ENCODE results near the gene HACD2. TPM values are rescaled to one million over a fixed set of nuclear protein-coding genes. Genes with fewer than 3 reads are reported as not detected.

HACD2 gene, protein sequence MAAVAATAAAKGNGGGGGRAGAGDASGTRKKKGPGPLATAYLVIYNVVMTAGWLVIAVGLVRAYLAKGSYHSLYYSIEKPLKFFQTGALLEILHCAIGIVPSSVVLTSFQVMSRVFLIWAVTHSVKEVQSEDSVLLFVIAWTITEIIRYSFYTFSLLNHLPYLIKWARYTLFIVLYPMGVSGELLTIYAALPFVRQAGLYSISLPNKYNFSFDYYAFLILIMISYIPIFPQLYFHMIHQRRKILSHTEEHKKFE
- total RNA-seq = 10 to 100 TPM; 30.7 to 31.0 TPM

- Mint-ChIP-seq H3K27ac (peak within 1 kb of the TSS; percentile 82), H3K36me3 (peaks cover 41% of the 10 kb centered on the region), H3K9me3 (peaks cover 6% of the 10 kb centered on the region), H3K4me1 (peaks cover 23% of the 10 kb centered on the region), H3K27me3 (no peaks in the 10 kb centered on the region), H3K4me3 (no peak within 1 kb of the TSS)
- DNase-seq = peak; percentile 96
Observed at GRCh38 chr3:123584988-123585937, at the start of gene HACD2. HACD2 (minus strand) TSS chr3:123585053; CDS start chr3:123585027, 26 bp downstream.

DNA sequence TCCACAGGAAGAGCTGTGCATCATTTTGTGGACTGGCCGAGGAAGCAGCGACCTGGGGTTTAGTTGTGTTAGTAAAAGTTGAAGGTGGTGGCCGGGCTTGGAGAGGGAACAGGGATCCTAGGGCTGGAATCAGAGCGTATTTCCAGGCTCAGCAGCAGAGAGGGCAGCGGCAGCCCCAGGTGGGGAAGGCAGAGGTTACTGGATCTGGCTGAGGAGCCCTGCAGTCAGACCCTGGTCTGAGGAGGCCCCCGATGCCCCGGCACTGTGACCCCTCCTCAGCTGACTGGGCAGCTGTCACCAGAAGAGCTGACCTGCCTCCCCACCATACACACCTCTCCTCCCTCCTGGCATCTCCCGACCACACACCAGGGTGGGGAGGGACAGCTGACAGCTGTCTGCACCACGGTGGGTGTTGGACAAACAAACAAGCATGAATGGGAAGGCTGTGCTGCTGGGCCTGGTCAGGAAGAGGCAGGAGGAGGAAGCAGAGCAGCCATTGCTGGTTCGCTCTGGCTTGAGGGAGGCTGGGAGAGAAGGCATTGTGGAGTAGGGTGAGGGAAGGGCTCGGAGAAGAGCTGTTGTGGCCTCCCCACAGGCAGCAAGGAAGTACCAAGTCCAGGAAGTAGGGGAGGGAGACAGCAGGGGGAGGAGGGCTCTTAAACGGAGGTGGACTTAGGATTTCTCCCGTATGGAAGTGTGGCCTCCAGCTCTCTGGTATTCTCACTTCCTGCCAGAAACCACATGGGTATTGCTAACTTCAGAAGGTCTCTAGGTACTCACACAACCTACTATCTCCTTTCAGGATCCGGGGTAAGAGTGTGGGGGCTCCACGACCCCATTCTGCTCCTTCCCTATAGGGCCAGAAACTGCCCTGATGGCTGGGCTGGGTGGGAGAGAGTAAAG, 49.5 kb upstream of the HACD2 start:
- no peak overlapping the region for H3K27ac Mint-ChIP-seq
- no peak for DNase-seq
- H3K4me3 Mint-ChIP-seq = no peak overlapping the region
- no peaks in the 10 kb centered on the region for H3K4me1 Mint-ChIP-seq
- H3K9me3 Mint-ChIP-seq = no peaks in the 10 kb centered on the region
- H3K27me3 Mint-ChIP-seq = no peaks in the 10 kb centered on the region
- H3K36me3 Mint-ChIP-seq = peaks cover 7% of the 10 kb centered on the region

GRCh38 chr3:123633530-123633929, 48.7 kb upstream of the HACD2 start:
- Mint-ChIP-seq H3K36me3 (peaks cover 7% of the 10 kb centered on the region), H3K27me3 (no peaks in the 10 kb centered on the region), H3K27ac (no peak overlapping the region), H3K4me1 (no peaks in the 10 kb centered on the region), H3K4me3 (no peak overlapping the region), H3K9me3 (no peaks in the 10 kb centered on the region)
- no peak for DNase-seq

DNA sequence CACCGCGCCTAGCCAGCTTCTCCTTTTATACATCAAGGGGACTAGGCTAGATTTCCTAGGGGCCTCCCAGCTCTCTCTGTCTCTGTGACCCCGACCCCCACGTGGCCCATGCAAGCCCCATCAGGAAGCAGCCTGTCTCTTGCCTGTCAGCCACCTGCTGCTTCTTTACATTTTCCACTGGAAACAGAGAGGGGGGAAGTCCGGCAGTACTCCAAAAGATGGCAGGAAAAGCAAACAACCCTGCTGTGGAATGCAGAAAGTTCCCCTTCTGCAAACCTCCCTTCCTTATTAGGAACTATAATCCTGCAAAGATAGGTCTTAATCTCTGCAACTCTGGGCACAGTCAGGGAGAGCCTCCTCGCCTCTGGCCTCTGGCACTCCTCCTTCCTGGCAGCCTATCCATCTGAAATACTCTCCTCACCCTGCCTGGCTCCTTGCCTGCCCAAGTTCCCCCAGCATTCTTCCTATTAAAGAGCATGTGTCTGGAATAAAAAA, 47.4 kb upstream of the HACD2 start:
- peaks cover 7% of the 10 kb centered on the region for H3K36me3 Mint-ChIP-seq
- H3K9me3 Mint-ChIP-seq = no peaks in the 10 kb centered on the region
- H3K27me3 Mint-ChIP-seq = no peaks in the 10 kb centered on the region
- no peak overlapping the region for H3K4me3 Mint-ChIP-seq
- no peak overlapping the region for H3K27ac Mint-ChIP-seq
- DNase-seq = no peak
- no peaks in the 10 kb centered on the region for H3K4me1 Mint-ChIP-seq

- Mint-ChIP-seq H3K27ac (no peak overlapping the region), H3K4me3 (no peak overlapping the region), H3K9me3 (no peaks in the 10 kb centered on the region), H3K27me3 (no peaks in the 10 kb centered on the region), H3K36me3 (peaks cover 7% of the 10 kb centered on the region), H3K4me1 (no peaks in the 10 kb centered on the region)
- DNase-seq = no peak
Observed at GRCh38 chr3:123629747-123630047, 44.8 kb upstream of the HACD2 start.

- Mint-ChIP-seq H3K4me3 (no peak overlapping the region), H3K4me1 (no peaks in the 10 kb centered on the region), H3K27ac (no peak overlapping the region), H3K9me3 (no peaks in the 10 kb centered on the region), H3K27me3 (no peaks in the 10 kb centered on the region), H3K36me3 (peaks cover 7% of the 10 kb centered on the region)
- DNase-seq = no peak
Observed at GRCh38 chr3:123628996-123629746, 44.3 kb upstream of the HACD2 start.

DNA sequence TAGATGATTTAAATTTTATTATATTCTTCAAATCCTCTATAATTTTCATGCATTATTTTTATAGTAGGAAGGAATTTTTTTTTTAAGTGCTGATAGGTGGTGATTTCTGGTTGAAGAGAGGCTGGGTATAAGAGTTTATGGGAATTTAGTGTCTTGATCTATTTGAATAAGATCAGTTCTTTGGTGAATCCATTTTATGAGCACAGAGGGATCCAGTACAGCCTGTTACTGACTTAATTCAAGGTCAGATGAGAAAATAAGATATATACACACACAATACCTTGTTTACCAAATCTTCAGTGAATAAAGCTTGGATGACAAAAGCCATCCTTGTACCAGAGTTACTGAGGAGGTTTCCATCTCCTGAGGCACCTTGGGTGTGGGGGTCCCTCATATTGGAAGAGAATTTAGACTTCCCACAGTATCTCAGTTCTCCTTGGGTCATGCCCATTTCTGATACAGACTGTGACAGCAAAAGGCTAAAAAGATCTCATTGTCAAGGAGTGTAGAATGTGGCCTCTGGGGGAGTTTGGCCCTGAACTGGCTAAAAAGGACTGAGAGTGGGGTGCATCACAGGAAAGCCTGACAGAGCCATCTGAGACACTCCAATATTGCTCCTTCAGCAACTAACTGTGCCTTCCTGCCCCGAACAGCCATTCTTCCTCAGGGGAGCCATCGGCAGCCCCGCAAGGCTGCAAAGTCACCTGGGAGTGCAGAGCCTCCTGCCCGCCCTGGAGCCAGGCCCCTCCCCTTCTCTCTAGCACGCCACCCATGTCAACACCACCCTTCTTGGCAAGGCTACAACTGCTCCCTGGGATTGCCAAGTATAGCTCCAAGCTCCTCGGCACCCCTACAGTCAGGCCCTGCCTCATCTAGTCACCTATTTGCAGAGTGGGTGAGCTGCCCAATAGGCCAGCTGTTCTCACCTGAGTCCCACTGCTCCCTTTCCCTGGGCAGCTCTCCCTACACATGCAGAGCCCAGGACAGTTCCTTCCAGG, 43.1 kb upstream of the HACD2 start:
- H3K9me3 Mint-ChIP-seq = no peaks in the 10 kb centered on the region

GRCh38 chr3:123626881-123627280, 42.0 kb upstream of the HACD2 start:
- DNase-seq = no peak
- peaks cover 3% of the 10 kb centered on the region for H3K36me3 Mint-ChIP-seq
- H3K27me3 Mint-ChIP-seq = no peaks in the 10 kb centered on the region
- H3K4me1 Mint-ChIP-seq = no peaks in the 10 kb centered on the region
- H3K27ac Mint-ChIP-seq = no peak overlapping the region
- H3K4me3 Mint-ChIP-seq = no peak overlapping the region
- H3K9me3 Mint-ChIP-seq = no peaks in the 10 kb centered on the region

More for the DNA sequence above, 43.1 kb upstream of the HACD2 start:
- Mint-ChIP-seq H3K27me3 (no peaks in the 10 kb centered on the region), H3K36me3 (peaks cover 3% of the 10 kb centered on the region), H3K4me1 (no peaks in the 10 kb centered on the region), H3K4me3 (no peak overlapping the region), H3K27ac (no peak overlapping the region)
- no peak for DNase-seq

DNA sequence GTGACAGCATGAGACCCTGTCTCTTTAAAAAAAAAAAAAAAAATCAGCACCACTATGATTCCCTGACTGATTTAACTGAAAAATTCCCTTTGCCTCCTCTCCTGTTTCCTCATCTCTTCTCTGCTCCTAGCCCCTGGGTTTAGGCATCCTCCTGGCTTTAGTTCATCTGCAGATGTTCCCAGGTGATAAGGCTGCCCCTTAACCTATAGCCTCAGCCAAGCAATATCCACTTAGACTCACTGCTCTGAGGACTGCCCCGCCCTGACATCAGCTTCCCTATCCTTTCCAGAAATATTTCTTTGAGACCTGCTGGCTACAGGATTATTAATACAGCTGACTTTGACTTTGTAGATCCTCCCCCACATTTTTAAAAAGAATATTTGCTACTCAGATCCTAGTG, 39.4 kb upstream of the HACD2 start:
- H3K9me3 Mint-ChIP-seq = no peaks in the 10 kb centered on the region
- H3K27ac Mint-ChIP-seq = no peak overlapping the region
- no peak for DNase-seq
- no peak overlapping the region for H3K4me3 Mint-ChIP-seq
- H3K36me3 Mint-ChIP-seq = no peaks in the 10 kb centered on the region
- no peaks in the 10 kb centered on the region for H3K27me3 Mint-ChIP-seq
- no peaks in the 10 kb centered on the region for H3K4me1 Mint-ChIP-seq

GRCh38 chr3:123623346-123623880, 38.6 kb upstream of the HACD2 start:
- H3K4me3 Mint-ChIP-seq = no peak overlapping the region
- DNase-seq = no peak
- H3K4me1 Mint-ChIP-seq = no peaks in the 10 kb centered on the region
- no peaks in the 10 kb centered on the region for H3K9me3 Mint-ChIP-seq
- H3K36me3 Mint-ChIP-seq = no peaks in the 10 kb centered on the region
- no peaks in the 10 kb centered on the region for H3K27me3 Mint-ChIP-seq
- H3K27ac Mint-ChIP-seq = no peak overlapping the region

- Mint-ChIP-seq H3K4me3 (no peak overlapping the region), H3K4me1 (no peaks in the 10 kb centered on the region), H3K9me3 (no peaks in the 10 kb centered on the region), H3K36me3 (no peaks in the 10 kb centered on the region), H3K27ac (no peak overlapping the region), H3K27me3 (no peaks in the 10 kb centered on the region)
- no peak for DNase-seq
Observed at GRCh38 chr3:123622766-123623165, 37.9 kb upstream of the HACD2 start.

GRCh38 chr3:123621850-123622189, 37.0 kb upstream of the HACD2 start:
- DNase-seq = no peak
- Mint-ChIP-seq H3K27ac (no peak overlapping the region), H3K27me3 (no peaks in the 10 kb centered on the region), H3K36me3 (no peaks in the 10 kb centered on the region), H3K4me1 (no peaks in the 10 kb centered on the region), H3K9me3 (no peaks in the 10 kb centered on the region), H3K4me3 (no peak overlapping the region)

DNA sequence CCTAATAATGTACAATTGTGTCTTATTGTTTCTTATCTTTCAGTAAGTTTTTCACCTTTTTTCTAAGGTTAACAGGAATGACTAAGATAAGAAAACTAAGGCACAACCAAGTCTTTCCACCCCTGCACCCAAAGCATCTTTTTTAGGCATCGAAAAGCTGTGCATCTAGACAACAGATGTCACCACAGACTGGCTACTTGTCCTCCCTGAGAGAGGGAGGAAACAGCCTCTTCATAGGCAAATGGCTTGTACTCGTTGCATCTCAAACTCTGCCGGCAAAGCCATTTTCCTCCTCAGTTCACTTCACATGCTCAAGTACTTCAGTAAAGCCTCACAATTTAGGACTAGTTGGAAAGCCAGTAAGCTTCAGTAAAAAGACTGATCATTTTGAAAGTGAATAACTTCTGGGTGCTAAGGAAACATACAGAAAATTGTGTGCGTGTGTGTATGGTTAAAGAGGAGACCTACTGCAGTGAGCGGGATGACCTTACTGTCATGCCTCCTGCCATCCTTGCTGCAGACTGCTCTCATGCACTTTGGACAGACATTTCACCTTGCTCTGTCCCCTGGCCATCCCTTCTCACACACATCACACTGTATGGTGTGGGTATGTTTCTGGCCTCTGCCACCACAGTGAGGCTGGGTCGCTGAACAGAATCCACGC, 36.5 kb upstream of the HACD2 start:
- Mint-ChIP-seq H3K4me1 (no peaks in the 10 kb centered on the region), H3K36me3 (no peaks in the 10 kb centered on the region), H3K27ac (no peak overlapping the region), H3K4me3 (no peak overlapping the region), H3K9me3 (no peaks in the 10 kb centered on the region), H3K27me3 (no peaks in the 10 kb centered on the region)
- no peak for DNase-seq

Measured in activated naive CD8-positive, alpha-beta T cell treated with anti-CD3 and anti-CD28 coated beads for 36 hours (primary cell).